Measurements from ENCODE around the gene PRAF2. TPM values are rescaled to one million over a fixed set of nuclear protein-coding genes. Genes with fewer than 3 reads are reported as not detected.

PRAF2 gene
- total and polyA plus RNA-seq, 2 of the 13 experiments (the other 11 are each of a cell fraction or from before 2014, with no cell fraction given), result 0.33 to 2.6 TPM

DNA sequence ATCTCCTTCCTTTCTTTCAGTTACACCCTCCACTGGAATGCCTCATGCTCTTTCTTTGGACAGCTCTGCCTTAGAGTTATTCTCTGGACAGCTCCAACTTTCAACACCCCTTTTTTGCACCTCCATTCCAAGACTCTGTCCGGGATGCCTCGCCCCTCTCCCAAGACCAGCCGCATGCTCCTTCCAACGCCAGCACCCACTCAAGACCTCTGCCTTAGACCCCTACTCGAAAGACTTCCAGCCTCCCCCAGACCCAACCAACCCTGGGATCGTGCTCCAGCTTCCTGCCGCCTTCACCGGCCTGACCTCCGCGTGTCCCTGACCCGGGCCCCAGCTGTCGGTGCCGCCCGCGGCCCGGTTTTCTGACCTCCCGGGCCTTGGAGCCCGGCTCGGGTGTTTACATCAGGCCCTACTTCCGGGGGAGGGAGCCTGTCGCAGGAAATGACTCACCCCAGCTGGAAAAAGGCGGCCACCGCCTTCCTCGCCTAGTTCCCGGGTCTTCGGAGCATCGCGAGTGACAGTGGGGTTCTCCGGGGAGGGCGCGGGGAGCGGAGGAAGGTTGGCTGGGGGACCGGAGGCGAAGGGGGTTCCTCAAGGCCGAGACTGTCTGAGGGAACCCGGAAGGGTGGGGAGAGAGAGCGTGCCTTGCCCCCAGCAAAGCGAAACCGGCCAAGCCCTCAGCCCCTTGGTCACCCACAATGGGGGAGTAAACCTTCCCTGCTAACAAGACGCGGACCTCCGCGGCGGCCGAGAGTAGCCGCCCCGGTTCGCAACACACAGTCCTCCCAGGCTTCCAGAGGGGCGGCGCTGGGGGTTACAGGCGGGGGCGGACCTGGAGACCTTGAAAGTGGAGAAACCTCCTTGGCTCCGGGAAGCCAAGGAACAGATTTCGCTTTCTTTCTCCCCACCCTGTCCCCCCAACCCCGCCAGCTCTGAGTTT, 6.0 kb upstream of the PRAF2 start, which contains the start of gene WDR45 (continued):
- TF ChIP-seq ZBTB10 (CRISPR knock-in tag; IDR thresholded peaks at IDR 0.05; ENCODE audit: borderline replicate concordance) (no peak), ZZZ3 (CRISPR knock-in tag; IDR thresholded peaks at IDR 0.05; ENCODE audit: borderline replicate concordance) (peak; percentile 83; the same call in 1 of the 2 replicates), ZKSCAN1 (IDR thresholded peaks at IDR 0.05; ENCODE audit: low read length) (no peak), TRIM24 (CRISPR knock-in tag; IDR thresholded peaks at IDR 0.05) (no peak), AKAP8 (CRISPR knock-in tag; IDR thresholded peaks at IDR 0.05) (no peak), ASH2L (IDR thresholded peaks at IDR 0.05; ENCODE audit: insufficient read length, low read depth, low read length) (peak; percentile 48), CREB3 (CRISPR knock-in tag; IDR thresholded peaks at IDR 0.05) (no peak), ZBTB7B (CRISPR knock-in tag; IDR thresholded peaks at IDR 0.05) (no peak), ZBTB44 (CRISPR knock-in tag; IDR thresholded peaks at IDR 0.05) (no peak), ZNF510 (CRISPR knock-in tag; IDR thresholded peaks at IDR 0.05; ENCODE audit: low read depth) (no peak), REST (IDR thresholded peaks at IDR 0.05; ENCODE audit: borderline replicate concordance in 1 of 2, low read depth in 1 of 2, low read length in 2 of 2) (no peak), IRF2 (CRISPR knock-in tag; IDR thresholded peaks at IDR 0.05) (no peak), FOXM1 (CRISPR knock-in tag; IDR thresholded peaks at IDR 0.05) (no peak), CC2D1A (CRISPR knock-in tag; IDR thresholded peaks at IDR 0.05) (no peak), ZNF333 (CRISPR knock-in tag; IDR thresholded peaks at IDR 0.05; ENCODE audit: borderline replicate concordance) (peak; percentile 65; the same call in 1 of the 2 replicates)
- TF ChIP-seq, protein P1, sequence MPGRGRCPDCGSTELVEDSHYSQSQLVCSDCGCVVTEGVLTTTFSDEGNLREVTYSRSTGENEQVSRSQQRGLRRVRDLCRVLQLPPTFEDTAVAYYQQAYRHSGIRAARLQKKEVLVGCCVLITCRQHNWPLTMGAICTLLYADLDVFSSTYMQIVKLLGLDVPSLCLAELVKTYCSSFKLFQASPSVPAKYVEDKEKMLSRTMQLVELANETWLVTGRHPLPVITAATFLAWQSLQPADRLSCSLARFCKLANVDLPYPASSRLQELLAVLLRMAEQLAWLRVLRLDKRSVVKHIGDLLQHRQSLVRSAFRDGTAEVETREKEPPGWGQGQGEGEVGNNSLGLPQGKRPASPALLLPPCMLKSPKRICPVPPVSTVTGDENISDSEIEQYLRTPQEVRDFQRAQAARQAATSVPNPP (CRISPR knock-in tag; IDR thresholded peaks at IDR 0.05), result no peak
- TF ChIP-seq, protein P2, sequence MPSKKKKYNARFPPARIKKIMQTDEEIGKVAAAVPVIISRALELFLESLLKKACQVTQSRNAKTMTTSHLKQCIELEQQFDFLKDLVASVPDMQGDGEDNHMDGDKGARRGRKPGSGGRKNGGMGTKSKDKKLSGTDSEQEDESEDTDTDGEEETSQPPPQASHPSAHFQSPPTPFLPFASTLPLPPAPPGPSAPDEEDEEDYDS (CRISPR knock-in tag; IDR thresholded peaks at IDR 0.05), result 0 out of 2 replicates have a peak, but pooled peaks have one; percentile 23
